Choroid plexus epithelial cell (primary cell): ENCODE data around the gene ATP2B2.

ENCODE experiments used
- DNase-seq: peaks from one replicate; pipeline ENCODE4 v3.0.0-alpha.2; 2010; ENCODE audit warnings: low read depth
- H3K4me3 ChIP-seq: 2 replicates; pipeline ENCODE4 v1.5.1; 2011; ENCODE audit warnings: low read depth, mild to moderate bottlenecking, control low read depth, low read length, moderate library complexity
- CTCF ChIP-seq: conservative IDR thresholded peaks from 2 replicates; pipeline ENCODE4 v1.5.1; 2011; ENCODE audit warnings: low read depth, mild to moderate bottlenecking, control low read depth, inconsistent platforms, low read length, moderate library complexity

Gene ATP2B2

GRCh38 chr3:10309736-10310135, 195.7 kb downstream of the ATP2B2 start:
- H3K4me3 ChIP-seq: no peak overlapping the region
- DNase-seq: peak; percentile 31
- no peak for TF ChIP-seq CTCF

- no peak for DNase-seq
- no peak overlapping the region for H3K4me3 ChIP-seq
- TF ChIP-seq CTCF: no peak
Measured at GRCh38 chr3:10308678-10309077, 196.7 kb downstream of the ATP2B2 start.

- no peak for DNase-seq
- no peak overlapping the region for H3K4me3 ChIP-seq
- no peak for TF ChIP-seq CTCF
Measured at GRCh38 chr3:10306156-10306555, 199.2 kb downstream of the ATP2B2 start.

- TF ChIP-seq CTCF: no peak
- H3K4me3 ChIP-seq: no peak overlapping the region
- no peak for DNase-seq
Measured at GRCh38 chr3:10305331-10305902, 200.0 kb downstream of the ATP2B2 start.

GRCh38 chr3:10304905-10305304, 200.5 kb downstream of the ATP2B2 start:
- no peak for TF ChIP-seq CTCF
- no peak for DNase-seq
- H3K4me3 ChIP-seq: no peak overlapping the region

GRCh38 chr3:10303785-10304184, 201.6 kb downstream of the ATP2B2 start:
- TF ChIP-seq CTCF: no peak
- H3K4me3 ChIP-seq: no peak overlapping the region
- DNase-seq: no peak

- no peak for DNase-seq
- TF ChIP-seq CTCF: no peak
- no peak overlapping the region for H3K4me3 ChIP-seq
Measured at GRCh38 chr3:10303105-10303504, 202.3 kb downstream of the ATP2B2 start.
